Activated CD4-positive, alpha-beta memory T cell treated with anti-CD3 and anti-CD28 coated beads for 36 hours (primary cell): Measurements from ENCODE around the gene ANKRD63. TPM values are rescaled to one million over a fixed set of nuclear protein-coding genes. Genes with fewer than 3 reads are reported as not detected.

Source experiments
- CTCF ChIA-PET: fragments of 350-600 bp; sonication (Branson Sonifier 250); formaldehyde crosslinking; loops from one replicate; lab custom pipeline; 2021; ENCODE audit warnings: antibody characterized with exemption, inconsistent platforms; lab: Charles Lee
- POLR2A ChIA-PET: fragments of 350-600 bp; sonication (Branson Sonifier 250); formaldehyde crosslinking; loops from one replicate; lab custom pipeline; 2021; ENCODE audit warnings: antibody characterized with exemption; lab: Charles Lee
- DNase-seq: peaks from one replicate; pipeline ENCODE4 v3.0.0-alpha.2; 2020
- H3K27ac Mint-ChIP-seq: one replicate; pipeline ENCODE4 v1.8.0; 2021; ENCODE audit warnings: mixed read lengths
- H3K27me3 Mint-ChIP-seq: one replicate; pipeline ENCODE4 v1.8.0; 2021; ENCODE audit warnings: mixed read lengths
- H3K36me3 Mint-ChIP-seq: one replicate; pipeline ENCODE4 v1.8.0; 2021; ENCODE audit warnings: mixed read lengths
- H3K4me1 Mint-ChIP-seq: one replicate; pipeline ENCODE4 v1.8.0; 2021; ENCODE audit warnings: low read depth, mixed read lengths
- H3K4me3 Mint-ChIP-seq: one replicate; pipeline ENCODE4 v1.8.0; 2021; ENCODE audit warnings: mild to moderate bottlenecking, mixed read lengths
- H3K9me3 Mint-ChIP-seq: one replicate; pipeline ENCODE4 v1.8.0; 2021; ENCODE audit warnings: mixed read lengths
- intact Hi-C: fragments of 100-400 bp; cut with micrococcal nuclease; formaldehyde crosslinking; loops from one replicate; pipeline ENCODE4 v1.15.1; 2023
- total RNA-seq, 2 experiments: library from RNA; stranded (reverse); gene quantifications; one replicate each; pipeline ENCODE4 v1.2.3, GENCODE V29; 2021

Gene ANKRD63
- not detected for total RNA-seq

- peaks cover 9% of the 10 kb centered on the region for H3K4me1 Mint-ChIP-seq
- no peaks in the 10 kb centered on the region for H3K9me3 Mint-ChIP-seq
- CTCF ChIA-PET = interaction anchor here (0.6 to 3.5 kb wide), 7 partner anchors 25 to 73 kb away, joined by 3 to 22 read pairs (median 7); partner anchors contain the start of genes INAFM2, PAK6 and PLCB2
- H3K4me3 Mint-ChIP-seq = peak within 1 kb of the TSS; percentile 26
- POLR2A ChIA-PET = interaction anchor here (1.0 kb wide), 1 partner anchor 25 kb away, joined by 3 read pairs; the partner anchor contains the start of gene PLCB2
- intact Hi-C loops = loop anchor here (5.0 kb wide), 2 partner anchors 39 to 139 kb away; partner anchors contain the start of gene INAFM2
- peaks cover 26% of the 10 kb centered on the region for H3K27me3 Mint-ChIP-seq
- H3K36me3 Mint-ChIP-seq = no peaks in the 10 kb centered on the region
- H3K27ac Mint-ChIP-seq = no peak within 1 kb of the TSS
- DNase-seq = peak; percentile 39
Measured at GRCh38 chr15:40282869-40283614, at the start of gene ANKRD63. ANKRD63 (minus strand) TSS chr15:40283064; CDS start chr15:40282586, 478 bp downstream.

DNA sequence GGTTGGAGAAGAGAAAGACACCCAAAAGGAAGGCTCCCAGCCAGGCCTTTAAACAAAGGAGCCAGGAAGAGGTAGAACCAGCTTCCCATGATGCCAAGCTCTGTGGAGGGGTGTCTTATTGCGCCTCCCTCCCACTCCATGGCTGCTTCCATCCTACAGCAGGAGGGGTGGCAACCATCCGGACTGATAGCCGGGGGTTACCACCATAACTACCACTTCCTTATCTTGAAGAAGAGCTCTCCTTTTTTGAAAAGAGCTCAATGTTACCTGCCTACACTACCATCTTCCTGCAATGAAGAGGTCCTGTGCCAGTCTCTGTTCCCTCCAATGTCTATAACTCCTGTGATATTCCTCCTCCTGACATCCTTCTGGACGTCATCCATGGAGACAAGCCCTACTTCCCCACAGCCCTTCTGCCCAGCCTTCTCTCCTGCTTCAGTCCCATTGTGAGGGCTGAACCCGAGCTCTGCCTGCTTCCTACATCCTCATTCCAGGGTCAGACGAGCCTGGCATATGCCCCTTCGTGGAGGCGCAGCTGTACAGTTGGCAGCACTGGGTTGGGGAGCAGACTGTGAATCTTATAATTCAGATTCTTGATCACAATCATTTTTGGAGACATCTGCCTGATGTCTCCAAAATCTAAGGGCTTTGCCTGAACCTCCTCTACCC is 49.4 kb upstream of the ANKRD63 start:
- Mint-ChIP-seq H3K4me3 (no peak overlapping the region), H3K27ac (no peak overlapping the region), H3K9me3 (no peaks in the 10 kb centered on the region), H3K27me3 (no peaks in the 10 kb centered on the region), H3K4me1 (peaks cover 7% of the 10 kb centered on the region), H3K36me3 (no peaks in the 10 kb centered on the region)
- intact Hi-C loops = no loop called here
- CTCF ChIA-PET = interaction anchor here (0.8 to 1.8 kb wide), 8 partner anchors 9 to 58 kb away, joined by 3 to 9 read pairs (median 4); partner anchors contain the start of gene INAFM2
- DNase-seq = no peak
- POLR2A ChIA-PET = no interaction called here

DNA sequence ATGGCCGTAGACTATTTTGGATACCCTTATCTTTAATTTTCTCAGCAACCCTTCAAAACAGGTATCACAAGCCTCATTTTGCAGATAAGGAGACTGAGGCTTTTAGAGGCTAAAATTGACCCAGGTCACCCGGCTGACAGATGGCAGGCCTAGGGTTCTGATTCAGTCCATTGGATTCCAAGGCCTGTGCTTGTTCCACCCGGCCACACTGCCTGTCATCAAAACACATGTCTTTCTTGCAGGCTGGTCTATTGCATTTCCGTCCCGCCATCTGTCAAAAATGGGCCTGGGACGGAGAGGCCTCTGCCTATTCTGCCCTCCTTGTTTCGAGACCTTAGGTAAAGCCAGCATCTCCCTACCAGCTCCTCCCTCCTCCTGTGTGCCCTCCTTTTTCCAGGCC is 48.8 kb upstream of the ANKRD63 start:
- CTCF ChIA-PET = interaction anchor here (0.9 to 2.5 kb wide), 8 partner anchors 8 to 57 kb away, joined by 3 to 9 read pairs (median 4); partner anchors contain the start of gene INAFM2
- Mint-ChIP-seq H3K9me3 (no peaks in the 10 kb centered on the region), H3K4me3 (no peak overlapping the region), H3K4me1 (peaks cover 7% of the 10 kb centered on the region), H3K36me3 (no peaks in the 10 kb centered on the region), H3K27ac (no peak overlapping the region), H3K27me3 (no peaks in the 10 kb centered on the region)
- POLR2A ChIA-PET = no interaction called here
- intact Hi-C loops = no loop called here
- DNase-seq = no peak

GRCh38 chr15:40331026-40331425 is 48.2 kb upstream of the ANKRD63 start:
- H3K27ac Mint-ChIP-seq = no peak overlapping the region
- POLR2A ChIA-PET = no interaction called here
- CTCF ChIA-PET = interaction anchor here (1.2 to 2.5 kb wide), 3 partner anchors 10 to 22 kb away, joined by 3 to 9 read pairs (median 7); no protein-coding TSS in a partner anchor
- no peaks in the 10 kb centered on the region for H3K9me3 Mint-ChIP-seq
- no peak for DNase-seq
- intact Hi-C loops = no loop called here
- H3K27me3 Mint-ChIP-seq = no peaks in the 10 kb centered on the region
- no peaks in the 10 kb centered on the region for H3K36me3 Mint-ChIP-seq
- no peak overlapping the region for H3K4me3 Mint-ChIP-seq
- H3K4me1 Mint-ChIP-seq = peaks cover 8% of the 10 kb centered on the region

GRCh38 chr15:40330368-40330836 is 47.5 kb upstream of the ANKRD63 start:
- H3K27ac Mint-ChIP-seq = no peak overlapping the region
- H3K4me1 Mint-ChIP-seq = peaks cover 12% of the 10 kb centered on the region
- no peak for DNase-seq
- no peaks in the 10 kb centered on the region for H3K9me3 Mint-ChIP-seq
- CTCF ChIA-PET = interaction anchor here (1.2 to 3.7 kb wide), 4 partner anchors 10 to 51 kb away, joined by 3 to 21 read pairs (median 10); no protein-coding TSS in a partner anchor
- no peak overlapping the region for H3K4me3 Mint-ChIP-seq
- H3K36me3 Mint-ChIP-seq = no peaks in the 10 kb centered on the region
- intact Hi-C loops = no loop called here
- H3K27me3 Mint-ChIP-seq = no peaks in the 10 kb centered on the region
- POLR2A ChIA-PET = no interaction called here

DNA sequence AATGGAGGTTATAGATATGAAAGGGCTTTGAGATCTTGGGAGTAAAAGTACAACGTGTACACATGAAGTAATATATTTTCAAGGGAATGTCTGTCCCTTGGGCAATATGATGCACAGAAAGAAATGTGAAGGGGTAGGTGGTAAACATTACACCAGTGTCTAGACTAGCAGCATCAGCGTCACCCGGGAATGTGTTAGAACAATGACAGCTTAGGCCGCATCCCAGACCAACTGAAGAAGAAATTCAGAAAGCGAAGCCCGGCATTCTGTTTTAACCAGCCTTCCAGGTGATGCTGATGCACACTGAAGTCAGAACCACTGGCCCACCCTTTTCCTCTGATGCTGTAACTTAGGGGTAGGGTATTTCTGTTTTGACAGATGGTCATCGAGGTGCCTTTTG is 46.9 kb upstream of the ANKRD63 start:
- intact Hi-C loops = no loop called here
- no peak for DNase-seq
- ChIA-PET CTCF (interaction anchor here (2.5 to 5.6 kb wide), 4 partner anchors 9 to 50 kb away, joined by 9 to 111 read pairs (median 16); partner anchors contain the start of gene CCDC9B), POLR2A (no interaction called here)
- H3K27ac Mint-ChIP-seq = no peak overlapping the region
- H3K4me1 Mint-ChIP-seq = peaks cover 17% of the 10 kb centered on the region
- no peaks in the 10 kb centered on the region for H3K36me3 Mint-ChIP-seq
- H3K27me3 Mint-ChIP-seq = no peaks in the 10 kb centered on the region
- no peaks in the 10 kb centered on the region for H3K9me3 Mint-ChIP-seq
- H3K4me3 Mint-ChIP-seq = no peak overlapping the region

DNA sequence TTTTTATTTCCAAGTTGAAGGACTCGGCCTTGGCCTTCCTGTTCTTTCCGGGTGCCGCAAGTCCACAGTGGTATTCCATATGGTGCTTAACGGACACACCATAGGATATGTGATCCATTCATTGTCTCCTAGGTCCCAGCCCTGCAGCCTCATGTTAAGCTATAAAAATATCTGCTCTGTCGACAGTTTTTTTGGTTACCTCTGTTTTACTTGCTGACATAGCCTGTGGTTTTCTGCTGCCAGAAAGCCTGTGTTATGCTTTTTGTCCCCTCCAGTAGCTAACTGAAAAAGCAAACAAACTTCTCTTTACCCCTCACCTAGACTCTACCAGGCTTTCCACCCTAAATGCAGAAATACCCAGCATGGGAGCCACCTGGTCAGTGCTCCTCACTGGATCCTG is 45.9 kb upstream of the ANKRD63 start:
- H3K4me1 Mint-ChIP-seq = peaks cover 14% of the 10 kb centered on the region
- CTCF ChIA-PET = interaction anchor here (0.6 to 5.6 kb wide), 7 partner anchors 9 to 54 kb away, joined by 3 to 111 read pairs (median 21); partner anchors contain the start of genes CCDC9B and PLCB2
- no peak overlapping the region for H3K27ac Mint-ChIP-seq
- POLR2A ChIA-PET = no interaction called here
- DNase-seq = no peak
- H3K36me3 Mint-ChIP-seq = no peaks in the 10 kb centered on the region
- H3K9me3 Mint-ChIP-seq = no peaks in the 10 kb centered on the region
- H3K27me3 Mint-ChIP-seq = no peaks in the 10 kb centered on the region
- intact Hi-C loops = no loop called here
- H3K4me3 Mint-ChIP-seq = no peak overlapping the region

GRCh38 chr15:40328176-40328575 is 45.3 kb upstream of the ANKRD63 start:
- POLR2A ChIA-PET = no interaction called here

GRCh38 chr15:40327457-40327856 is 44.6 kb upstream of the ANKRD63 start:
- no peaks in the 10 kb centered on the region for H3K9me3 Mint-ChIP-seq
- POLR2A ChIA-PET = interaction anchor here (1.5 kb wide), 1 partner anchor 11 kb away, joined by 5 read pairs; no protein-coding TSS in a partner anchor
- H3K27ac Mint-ChIP-seq = no peak overlapping the region
- CTCF ChIA-PET = interaction anchor here (1.0 to 5.6 kb wide), 10 partner anchors 10 to 110 kb away, joined by 3 to 111 read pairs (median 6); partner anchors contain the start of genes CCDC9B and PLCB2
- no peaks in the 10 kb centered on the region for H3K27me3 Mint-ChIP-seq
- peaks cover 14% of the 10 kb centered on the region for H3K4me1 Mint-ChIP-seq
- intact Hi-C loops = no loop called here
- H3K36me3 Mint-ChIP-seq = no peaks in the 10 kb centered on the region
- H3K4me3 Mint-ChIP-seq = no peak overlapping the region
- no peak for DNase-seq

More at GRCh38 chr15:40328176-40328575, 45.3 kb upstream of the ANKRD63 start:
- H3K36me3 Mint-ChIP-seq = no peaks in the 10 kb centered on the region
- peaks cover 12% of the 10 kb centered on the region for H3K4me1 Mint-ChIP-seq
- H3K27ac Mint-ChIP-seq = no peak overlapping the region
- no peak for DNase-seq
- no peaks in the 10 kb centered on the region for H3K9me3 Mint-ChIP-seq
- intact Hi-C loops = no loop called here
- CTCF ChIA-PET = interaction anchor here (1.8 to 5.6 kb wide), 6 partner anchors 8 to 53 kb away, joined by 7 to 111 read pairs (median 26); partner anchors contain the start of genes CCDC9B and PLCB2
- H3K27me3 Mint-ChIP-seq = no peaks in the 10 kb centered on the region
- H3K4me3 Mint-ChIP-seq = no peak overlapping the region

DNA sequence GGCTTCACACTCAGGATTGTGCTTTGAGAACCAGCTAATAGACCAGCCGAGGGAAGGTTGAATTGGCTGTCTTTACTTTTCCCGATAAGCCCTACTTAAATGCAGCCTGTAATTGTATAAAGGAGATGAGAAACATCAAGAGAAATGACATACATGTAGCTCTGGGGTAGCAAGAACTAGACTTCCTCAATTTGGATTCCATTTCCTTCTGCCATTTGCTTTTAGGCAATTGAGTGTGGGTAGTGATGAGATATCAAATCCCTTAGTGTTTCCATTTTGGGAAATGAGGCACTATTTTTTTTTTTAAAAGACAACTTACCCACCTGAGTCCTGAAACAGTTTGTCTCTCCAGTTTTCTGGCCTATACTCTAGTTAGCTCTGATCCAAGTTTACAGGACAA is 42.8 kb upstream of the ANKRD63 start:
- H3K9me3 Mint-ChIP-seq = no peaks in the 10 kb centered on the region
- intact Hi-C loops = no loop called here
- H3K36me3 Mint-ChIP-seq = no peaks in the 10 kb centered on the region
- DNase-seq = no peak
- ChIA-PET POLR2A (no interaction called here), CTCF (interaction anchor here (0.9 to 5.6 kb wide), 6 partner anchors 9 to 51 kb away, joined by 3 to 111 read pairs (median 22); partner anchors contain the start of genes CCDC9B and PLCB2)
- no peak overlapping the region for H3K27ac Mint-ChIP-seq
- H3K4me3 Mint-ChIP-seq = no peak overlapping the region
- no peaks in the 10 kb centered on the region for H3K27me3 Mint-ChIP-seq
- peaks cover 18% of the 10 kb centered on the region for H3K4me1 Mint-ChIP-seq

- H3K4me3 Mint-ChIP-seq = no peak overlapping the region
- POLR2A ChIA-PET = interaction anchor here (0.9 kb wide), 1 partner anchor 69 kb away, joined by 3 read pairs; no protein-coding TSS in a partner anchor
- H3K4me1 Mint-ChIP-seq = peaks cover 18% of the 10 kb centered on the region
- intact Hi-C loops = no loop called here
- no peaks in the 10 kb centered on the region for H3K27me3 Mint-ChIP-seq
- no peaks in the 10 kb centered on the region for H3K9me3 Mint-ChIP-seq
- CTCF ChIA-PET = interaction anchor here (0.9 to 5.6 kb wide), 6 partner anchors 9 to 51 kb away, joined by 3 to 111 read pairs (median 22); partner anchors contain the start of genes CCDC9B and PLCB2
- no peak overlapping the region for H3K27ac Mint-ChIP-seq
- DNase-seq = no peak
- H3K36me3 Mint-ChIP-seq = no peaks in the 10 kb centered on the region
Measured at GRCh38 chr15:40325188-40325587, 42.3 kb upstream of the ANKRD63 start.
